Keratinocyte (primary cell): ENCODE results near the gene AFAP1L1. TPM values are rescaled to one million over a fixed set of nuclear protein-coding genes. Genes with fewer than 3 reads are reported as not detected.

ENCODE experiments used
- DNase-seq: peaks from one replicate; pipeline ENCODE4 v3.0.0-alpha.2; 2011; ENCODE audit warnings: low read depth, missing footprints, low spot score
- FAIRE-seq: peaks from 2 replicates; lab custom pipeline; 2011; peaks lifted over from hg19 to GRCh38; lab: Jason Lieb, UNC
- H2AFZ ChIP-seq: 2 replicates; pipeline ENCODE4 v1.6.0; 2012; ENCODE audit warnings: low read length, control low read depth, inconsistent platforms; ENCODE audit not compliant: control insufficient read depth
- H3K27ac ChIP-seq: 2 replicates; pipeline ENCODE4 v1.5.1; 2011; ENCODE audit warnings: low read length; ENCODE audit not compliant: control insufficient read depth, insufficient read depth
- H3K27me3 ChIP-seq: 3 replicates; pipeline ENCODE4 v1.6.0; 2011; ENCODE audit warnings: low read length; ENCODE audit not compliant: control insufficient read depth, insufficient read depth; ENCODE audit errors: extremely low read depth
- H3K36me3 ChIP-seq, 2 experiments: 2 replicates in 1 of 2; 3 replicates in 1 of 2; pipeline ENCODE4 v1.5.1; 2011; ENCODE audit warnings: low read length in 2 of 2, mild to moderate bottlenecking in 1 of 2; ENCODE audit not compliant: control insufficient read depth in 2 of 2, insufficient read depth in 2 of 2; ENCODE audit errors: extremely low read depth in 1 of 2
- H3K4me1 ChIP-seq: 3 replicates; pipeline ENCODE4 v1.5.1; 2011; ENCODE audit warnings: low read length; ENCODE audit not compliant: control insufficient read depth, insufficient read depth; ENCODE audit errors: extremely low read depth
- H3K4me2 ChIP-seq: 3 replicates; pipeline ENCODE4 v1.6.0; 2011; ENCODE audit warnings: low read depth, low read length; ENCODE audit not compliant: control insufficient read depth, insufficient read depth; ENCODE audit errors: extremely low read depth
- H3K4me3 ChIP-seq, 3 experiments: fragments of 200-600 bp in 1 of 3; sonication (generic) in 1 of 3; 2 replicates in 2 of 3; 3 replicates in 1 of 3; pipeline ENCODE4 v1.5.1; 2011 to 2016; ENCODE audit warnings: low read length in 3 of 3, mild to moderate bottlenecking in 3 of 3, control low read depth in 2 of 3, inconsistent platforms in 1 of 3, low read depth in 1 of 3, mixed read lengths in 1 of 3, mixed run types in 1 of 3, moderate library complexity in 1 of 3; ENCODE audit not compliant: control insufficient read depth in 2 of 3, insufficient read depth in 2 of 3; ENCODE audit errors: extremely low read depth in 1 of 3
- H3K79me2 ChIP-seq: 2 replicates; pipeline ENCODE4 v1.6.0; 2012; ENCODE audit warnings: low read length; ENCODE audit not compliant: control insufficient read depth, insufficient read depth
- H3K9ac ChIP-seq: 3 replicates; pipeline ENCODE4 v1.6.0; 2011; ENCODE audit warnings: low read length; ENCODE audit not compliant: control insufficient read depth, insufficient read depth; ENCODE audit errors: extremely low read depth
- H3K9me1 ChIP-seq: 3 replicates; pipeline ENCODE4 v1.6.0; 2011; ENCODE audit warnings: low read length; ENCODE audit not compliant: control insufficient read depth, insufficient read depth; ENCODE audit errors: extremely low read depth
- H3K9me3 ChIP-seq: 2 replicates; pipeline ENCODE4 v1.5.1; 2012; ENCODE audit warnings: low read depth, low read length; ENCODE audit not compliant: control insufficient read depth
- H4K20me1 ChIP-seq: 3 replicates; pipeline ENCODE4 v1.6.0; 2011; ENCODE audit warnings: low read length; ENCODE audit not compliant: control insufficient read depth, insufficient read depth; ENCODE audit errors: extremely low read depth
- EZH2 ChIP-seq: IDR thresholded peaks from one replicate; pipeline ENCODE4 v1.6.1; 2012; ENCODE audit warnings: inconsistent platforms, mild to moderate bottlenecking, low read length, moderate library complexity
- dilution Hi-C: fragments of 300-500 bp; cut with MboI; formaldehyde crosslinking; loops from one replicate; pipeline ENCODE4 v1.7.0; 2020; ENCODE audit warnings: low sequenced_read_pairs; ENCODE audit not compliant: extremely low pct_ligation_motif_present
- polyA plus RNA-seq, 5 experiments: library from polyadenylated mRNA; depleted of rRNA in 3 of 5; stranded (reverse) in 3 of 5; stranded (forward) in 1 of 5; unstranded in 1 of 5; fragments of >200 nt; gene quantifications; 1 replicate in 1 of 5; 2 replicates in 3 of 5; 3 replicates in 1 of 5; pipeline versions ENCODE4 v1.2.1 to v1.2.3, GENCODE V29; 2011 to 2012; ENCODE audit warnings: missing spikeins in 2 of 5, low read depth in 1 of 5, low replicate concordance in 1 of 5
- TF ChIP-seq, protein P1 (sequence below), 3 experiments: IDR thresholded peaks in 1 of 3; conservative IDR thresholded peaks in 1 of 3; optimal IDR thresholded peaks in 1 of 3; 2 replicates in 2 of 3; 3 replicates in 1 of 3; pipeline versions ENCODE3 to v1.5.1; 2011; ENCODE audit warnings: low read length in 3 of 3, mild to moderate bottlenecking in 3 of 3, moderate library complexity in 2 of 3, control low read depth in 1 of 3, inconsistent platforms in 1 of 3; ENCODE audit not compliant: insufficient read depth in 2 of 3; ENCODE audit errors: extremely low read depth in 1 of 3

Gene AFAP1L1
- polyA plus RNA-seq, 1 donor (not counting 4 experiments of a cell fraction or from before 2014, with no cell fraction given), result 4.6 TPM

DNA sequence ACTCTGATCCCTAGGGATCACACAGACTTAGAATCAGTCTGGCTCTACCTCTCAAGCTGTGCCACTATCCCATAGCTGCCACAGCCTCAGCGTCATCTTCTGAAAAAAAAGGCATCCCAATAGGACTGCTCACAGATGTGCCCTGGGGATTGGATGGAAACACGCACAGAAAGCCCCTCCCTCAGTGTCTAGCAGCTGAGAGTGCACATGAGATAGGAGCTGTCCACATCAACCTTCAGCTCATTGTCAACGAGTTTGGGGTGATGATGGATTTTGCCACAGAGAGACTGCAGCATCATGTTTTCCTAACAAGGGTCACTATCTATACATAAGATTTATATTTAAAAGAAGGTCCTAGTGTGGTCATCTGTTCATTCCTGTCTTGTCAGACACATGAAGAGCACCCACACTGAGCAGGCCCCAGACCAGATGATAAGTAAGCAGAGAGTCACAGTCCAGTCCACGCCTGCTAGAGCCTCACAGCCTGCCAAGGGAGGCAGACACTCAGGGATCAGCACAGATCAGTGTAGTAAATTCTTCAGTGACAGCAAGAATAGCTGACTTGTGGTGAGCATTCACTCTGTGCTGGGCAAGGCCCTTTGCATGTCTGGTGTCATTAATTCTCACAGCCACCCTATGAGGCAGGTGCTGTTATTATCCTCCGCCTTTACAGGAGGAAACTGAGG, 25.8 kb downstream of the AFAP1L1 start:
- no peak overlapping the region for H3K4me3 ChIP-seq
- no peak for TF ChIP-seq EZH2
- TF ChIP-seq, protein P1, sequence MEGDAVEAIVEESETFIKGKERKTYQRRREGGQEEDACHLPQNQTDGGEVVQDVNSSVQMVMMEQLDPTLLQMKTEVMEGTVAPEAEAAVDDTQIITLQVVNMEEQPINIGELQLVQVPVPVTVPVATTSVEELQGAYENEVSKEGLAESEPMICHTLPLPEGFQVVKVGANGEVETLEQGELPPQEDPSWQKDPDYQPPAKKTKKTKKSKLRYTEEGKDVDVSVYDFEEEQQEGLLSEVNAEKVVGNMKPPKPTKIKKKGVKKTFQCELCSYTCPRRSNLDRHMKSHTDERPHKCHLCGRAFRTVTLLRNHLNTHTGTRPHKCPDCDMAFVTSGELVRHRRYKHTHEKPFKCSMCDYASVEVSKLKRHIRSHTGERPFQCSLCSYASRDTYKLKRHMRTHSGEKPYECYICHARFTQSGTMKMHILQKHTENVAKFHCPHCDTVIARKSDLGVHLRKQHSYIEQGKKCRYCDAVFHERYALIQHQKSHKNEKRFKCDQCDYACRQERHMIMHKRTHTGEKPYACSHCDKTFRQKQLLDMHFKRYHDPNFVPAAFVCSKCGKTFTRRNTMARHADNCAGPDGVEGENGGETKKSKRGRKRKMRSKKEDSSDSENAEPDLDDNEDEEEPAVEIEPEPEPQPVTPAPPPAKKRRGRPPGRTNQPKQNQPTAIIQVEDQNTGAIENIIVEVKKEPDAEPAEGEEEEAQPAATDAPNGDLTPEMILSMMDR (optimal IDR thresholded peaks at IDR 0.05 in 1 of 3, IDR thresholded peaks at IDR 0.05 in 1 of 3, conservative IDR thresholded peaks at IDR 0.05 in 1 of 3; ENCODE audit: extremely low read depth in 1 of 3, insufficient read depth in 2 of 3, low read length in 3 of 3), result no peak
- no peaks in the 10 kb centered on the region for H3K36me3 ChIP-seq
- H3K9me1 ChIP-seq, result no peaks in the 10 kb centered on the region
- H3K9ac ChIP-seq, result peak overlapping the region; percentile 49
- peak overlapping the region; percentile 90 for H3K27ac ChIP-seq
- no peaks in the 10 kb centered on the region for H3K9me3 ChIP-seq
- no peaks in the 10 kb centered on the region for H4K20me1 ChIP-seq
- H3K79me2 ChIP-seq, result no peaks in the 10 kb centered on the region
- dilution Hi-C loops, result no loop called here
- DNase-seq (no peak), FAIRE-seq (peak; percentile 32)
- peaks cover 23% of the 10 kb centered on the region for H3K4me1 ChIP-seq
- no peak overlapping the region for H3K4me2 ChIP-seq
- H2AFZ ChIP-seq, result no peak overlapping the region
- H3K27me3 ChIP-seq, result no peaks in the 10 kb centered on the region

DNA sequence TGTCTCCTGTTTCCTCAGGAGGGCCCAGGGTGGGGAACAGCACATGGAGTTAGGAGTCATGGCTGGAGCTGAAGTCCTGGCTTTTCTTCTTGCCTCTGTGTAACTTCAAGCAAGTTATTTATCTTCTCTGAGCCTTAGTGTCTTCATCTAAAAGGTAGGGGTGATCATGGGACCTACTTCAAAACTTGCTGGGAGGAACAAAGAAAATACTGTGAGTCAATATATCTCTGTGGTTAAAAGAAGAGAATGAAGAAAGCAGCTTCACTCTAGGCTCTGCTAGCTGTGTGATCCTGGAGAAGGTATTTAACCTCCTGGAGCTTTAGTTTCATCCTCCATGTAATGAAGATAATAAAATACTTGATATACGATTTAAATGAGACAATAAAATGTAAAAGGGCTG, 26.5 kb downstream of the AFAP1L1 start:
- H3K9me1 ChIP-seq, result no peaks in the 10 kb centered on the region
- peak overlapping the region; percentile 90 for H3K27ac ChIP-seq
- peaks cover 0 to 2% of the 10 kb centered on the region in 2 experiments for H3K36me3 ChIP-seq
- H3K79me2 ChIP-seq, result no peaks in the 10 kb centered on the region
- H2AFZ ChIP-seq, result no peak overlapping the region
- TF ChIP-seq EZH2, result no peak
- TF ChIP-seq, protein P1 (optimal IDR thresholded peaks at IDR 0.05 in 1 of 3, IDR thresholded peaks at IDR 0.05 in 1 of 3, conservative IDR thresholded peaks at IDR 0.05 in 1 of 3; ENCODE audit: extremely low read depth in 1 of 3, insufficient read depth in 2 of 3, low read length in 3 of 3), result no peak
- H3K4me3 ChIP-seq, result no peak overlapping the region
- H4K20me1 ChIP-seq, result no peaks in the 10 kb centered on the region
- no peak for DNase-seq
- H3K9ac ChIP-seq, result no peak overlapping the region
- H3K4me2 ChIP-seq, result no peak overlapping the region
- FAIRE-seq, result peak; percentile 20
- H3K9me3 ChIP-seq, result no peaks in the 10 kb centered on the region
- no peaks in the 10 kb centered on the region for H3K27me3 ChIP-seq
- dilution Hi-C loops, result no loop called here
- H3K4me1 ChIP-seq, result peaks cover 23% of the 10 kb centered on the region
